Thoracic aorta (tissue), 2 donors: ENCODE measurements around the gene PARD3B. TPM values are rescaled to one million over a fixed set of nuclear protein-coding genes. Genes with fewer than 3 reads are reported as not detected.

Experiments
- ATAC-seq: fragments of 150-250 bp; one replicate; pipeline ENCODE4 v1.8.0; 2017; ENCODE audit warnings: low read depth; ENCODE audit not compliant: insufficient number of reproducible peaks, low FRiP score
- DNase-seq: peaks from one replicate; pipeline ENCODE4 v3.0.0-alpha.2; 2020; ENCODE audit warnings: low spot score
- H3K27ac ChIP-seq, 2 donors: fragments of 200-600 bp; sonication (generic); 1 replicate in 1 of 2; 2 replicates in 1 of 2; pipeline ENCODE4 v1.5.1; 2016; ENCODE audit warnings: mild to moderate bottlenecking in 2 of 2, moderate library complexity in 2 of 2
- H3K27me3 ChIP-seq: fragments of 200-600 bp; sonication (generic); replicated peaks from 2 replicates; pipeline ENCODE4 v1.6.0; 2016; ENCODE audit warnings: mild to moderate bottlenecking; ENCODE audit not compliant: insufficient read depth
- H3K36me3 ChIP-seq: fragments of 200-600 bp; sonication (generic); one replicate; pipeline ENCODE4 v1.5.1; 2016
- H3K4me1 ChIP-seq, 2 donors: fragments of 200-600 bp; sonication (generic); 1 replicate in 1 of 2; 2 replicates in 1 of 2; pipeline versions ENCODE4 v1.5.1 to v1.6.0; 2016; ENCODE audit warnings: low read depth in 2 of 2, mild to moderate bottlenecking in 1 of 2; ENCODE audit not compliant: control insufficient read depth in 1 of 2
- H3K4me3 ChIP-seq: fragments of 200-600 bp; sonication (generic); 2 replicates; pipeline ENCODE4 v1.5.1; 2016; ENCODE audit warnings: mild to moderate bottlenecking
- H3K9me3 ChIP-seq: fragments of 200-600 bp; sonication (generic); 2 replicates; pipeline ENCODE4 v1.5.1; 2016
- CTCF ChIP-seq: fragments of 200-600 bp; sonication (generic); IDR thresholded peaks from one replicate; pipeline ENCODE4 v1.5.1; 2019; ENCODE audit warnings: antibody characterized with exemption
- total RNA-seq, 2 donors: library from RNA; depleted of rRNA; stranded (reverse); fragments of >200 nt; gene quantifications; one replicate each; pipeline versions ENCODE4 v1.1.0 to v1.2.3, GENCODE V29; 2016

The PARD3B gene
- total RNA-seq, 2 donors from 2014 or later: 25.7 to 34.5 TPM

GRCh38 chr2:205456682-205457081 is 911.4 kb downstream of the PARD3B start:
- DNase-seq (no peak), ATAC-seq (no peak)
- H3K36me3 ChIP-seq: no peaks in the 10 kb centered on the region
- no peak for TF ChIP-seq CTCF
- no peak overlapping the region for H3K4me3 ChIP-seq
- no peaks in the 10 kb centered on the region for H3K9me3 ChIP-seq
- H3K27me3 ChIP-seq: no peaks in the 10 kb centered on the region
- H3K27ac ChIP-seq: no peak overlapping the region
- no peaks in the 10 kb centered on the region for H3K4me1 ChIP-seq

GRCh38 chr2:205460217-205460616 is 914.9 kb downstream of the PARD3B start:
- H3K9me3 ChIP-seq: no peaks in the 10 kb centered on the region

GRCh38 chr2:205461169-205461568 is 915.9 kb downstream of the PARD3B start:
- no peak overlapping the region for H3K27ac ChIP-seq
- H3K9me3 ChIP-seq: no peaks in the 10 kb centered on the region
- no peak for DNase-seq
- no peaks in the 10 kb centered on the region for H3K27me3 ChIP-seq
- H3K4me3 ChIP-seq: no peak overlapping the region
- H3K36me3 ChIP-seq: no peaks in the 10 kb centered on the region
- no peak for ATAC-seq
- no peaks in the 10 kb centered on the region for H3K4me1 ChIP-seq
- no peak for TF ChIP-seq CTCF

More at GRCh38 chr2:205460217-205460616, 914.9 kb downstream of the PARD3B start:
- H3K27ac ChIP-seq: no peak overlapping the region
- no peak for ATAC-seq
- H3K4me1 ChIP-seq: no peaks in the 10 kb centered on the region
- no peak for TF ChIP-seq CTCF
- no peaks in the 10 kb centered on the region for H3K27me3 ChIP-seq
- no peak overlapping the region for H3K4me3 ChIP-seq
- H3K36me3 ChIP-seq: no peaks in the 10 kb centered on the region
- DNase-seq: no peak

DNA sequence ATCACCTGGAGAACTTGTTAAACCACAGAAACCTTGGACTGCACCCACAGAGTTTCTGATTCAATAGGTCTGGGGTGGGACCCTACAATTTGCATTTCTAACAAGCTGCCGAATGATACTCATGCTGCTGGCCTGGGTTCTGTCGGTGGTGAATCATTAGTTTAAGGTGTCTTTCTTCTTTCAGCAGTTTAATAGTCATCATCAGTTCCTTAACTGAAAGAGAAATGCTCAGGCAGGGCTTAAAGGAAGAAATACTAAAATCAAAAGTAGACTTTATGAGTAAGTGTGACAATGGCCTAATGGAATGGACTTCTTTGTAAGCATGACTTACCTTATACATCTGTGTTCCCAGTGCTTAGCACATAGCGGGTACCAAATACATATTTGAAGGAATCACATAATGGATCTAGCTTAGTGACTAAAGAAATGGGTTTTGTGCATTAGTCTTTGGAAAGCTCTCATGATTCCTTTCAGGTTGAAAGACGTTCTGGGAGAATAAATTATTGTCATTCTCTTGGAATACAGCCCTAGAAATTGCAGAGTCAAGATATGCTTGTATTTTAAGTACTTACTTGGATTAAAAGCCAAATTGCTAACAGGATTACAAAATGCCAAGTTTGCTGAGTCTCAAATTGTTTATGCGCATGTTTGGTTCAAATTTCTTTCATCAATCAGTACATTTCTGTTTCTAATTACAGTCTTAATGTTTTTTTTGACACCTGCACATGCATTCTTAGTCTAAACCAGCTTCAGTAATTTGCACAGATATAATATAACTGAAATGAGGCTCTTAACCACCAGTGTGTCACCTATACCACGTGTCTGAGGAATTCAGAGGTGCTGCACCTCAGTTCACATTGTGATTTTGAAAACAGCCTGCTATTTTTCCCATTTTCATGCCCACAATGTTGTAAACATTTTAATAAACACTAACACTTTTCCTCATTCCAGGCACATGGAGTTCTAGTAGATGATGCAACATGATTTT is 916.7 kb downstream of the PARD3B start:
- H3K36me3 ChIP-seq: no peaks in the 10 kb centered on the region
- no peaks in the 10 kb centered on the region for H3K9me3 ChIP-seq
- no peaks in the 10 kb centered on the region for H3K4me1 ChIP-seq
- no peak overlapping the region for H3K4me3 ChIP-seq
- ATAC-seq (no peak), DNase-seq (no peak)
- H3K27ac ChIP-seq: no peak overlapping the region
- TF ChIP-seq CTCF: no peak
- H3K27me3 ChIP-seq: no peaks in the 10 kb centered on the region

GRCh38 chr2:205462681-205463345 is 917.5 kb downstream of the PARD3B start:
- DNase-seq: no peak
- no peak overlapping the region for H3K4me3 ChIP-seq
- no peaks in the 10 kb centered on the region for H3K9me3 ChIP-seq
- H3K27me3 ChIP-seq: no peaks in the 10 kb centered on the region
- ATAC-seq: no peak
- H3K27ac ChIP-seq: no peak overlapping the region
- H3K4me1 ChIP-seq: no peaks in the 10 kb centered on the region
- H3K36me3 ChIP-seq: no peaks in the 10 kb centered on the region
- TF ChIP-seq CTCF: no peak
